ENCODE results near the gene SESN1. TPM values are rescaled to one million over a fixed set of nuclear protein-coding genes. Genes with fewer than 3 reads are reported as not detected.

The SESN1 gene
- total and polyA plus RNA-seq, 9 of the 15 experiments (the other 6 are each of a cell fraction or from before 2014, with no cell fraction given): 3.1 to 13.0 (median 7.4) TPM

DNA sequence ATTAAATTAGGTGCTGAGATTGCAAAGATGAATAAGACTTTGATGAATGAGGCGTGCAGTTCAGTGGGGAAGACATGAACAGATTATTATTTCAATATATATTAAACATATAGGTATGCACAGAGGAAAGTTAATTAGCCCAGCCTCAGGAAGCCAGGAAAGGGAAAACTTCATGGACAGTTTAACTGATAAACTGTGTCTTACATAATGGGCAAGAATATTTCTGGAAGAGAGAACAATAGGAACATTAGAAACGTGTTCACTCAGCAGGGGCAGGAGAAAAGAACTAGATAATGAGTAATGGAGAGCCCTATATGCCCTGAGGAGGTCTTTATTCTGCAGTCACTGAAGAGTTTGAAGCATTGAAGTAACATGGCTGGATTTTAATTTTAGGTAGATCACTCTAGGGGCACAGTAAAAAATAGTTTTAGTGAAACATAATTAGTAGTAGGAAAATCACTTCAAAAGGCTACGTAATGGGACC lies 24.3 kb upstream of the SESN1 start:
- POLR2A ChIA-PET: interaction anchor here (0.7 to 1.9 kb wide), 2 partner anchors 24 to 1652 kb away, joined by 4 to 7 read pairs; partner anchors contain the start of genes CEP57L1 and SESN1

More for the DNA sequence above, 24.3 kb upstream of the SESN1 start:
- Histone ChIP-seq H3K4me3 (no peak overlapping the region), H3K4me2 (ENCODE audit: insufficient read depth, low read length) (no peak overlapping the region), H3K4me1 (replicated peaks in 1 of 2; ENCODE audit: control insufficient read depth in 2 of 2, insufficient read depth in 2 of 2, low read length in 2 of 2) (peaks cover 4 to 5% of the 10 kb centered on the region in 2 experiments; a peak in 3 of 5 replicates), H3K79me2 (ENCODE audit: control insufficient read depth, insufficient read depth, low read length) (peaks cover 92% of the 10 kb centered on the region), H3K9ac (ENCODE audit: insufficient read depth in 1 of 2, low read depth in 2 of 2, low read length in 2 of 2) (no peak overlapping the region), H2AFZ (ENCODE audit: low read depth, low read length) (no peak overlapping the region), H4K20me1 (replicated peaks; ENCODE audit: control insufficient read depth, insufficient read depth, low read length) (0 out of 2 replicates have a peak, but pooled peaks cover 3% of the 10 kb centered on the region), H3K9me1 (ENCODE audit: control insufficient read depth, insufficient read depth, low read length) (no peaks in the 10 kb centered on the region), H3K27me3 (ENCODE audit: control insufficient read depth in 2 of 2, insufficient read depth in 2 of 2, low read length in 2 of 2) (no peaks in the 10 kb centered on the region), H3K9me3 (replicated peaks; ENCODE audit: control insufficient read depth, insufficient read depth, low read depth, low read length) (no peaks in the 10 kb centered on the region), H3K27ac (ENCODE audit: extremely low read depth, low read depth, low read length) (no peak overlapping the region), H3K36me3 (ENCODE audit: control insufficient read depth, insufficient read depth, low read length) (no peaks in the 10 kb centered on the region; the same call in 2 of the 3 replicates)
- no TSS peak for BruUV-seq (replicated peaks)
- in situ Hi-C loops (cut with MboI): no loop called here
- WGBS (ENCODE audit: insufficient coverage, low coverage, missing lambda C conversion rate): 70% methylated on average over 3 of the region's 3 CpGs
- no peak for FAIRE-seq
- CTCF ChIA-PET (ENCODE audit: low intra/inter-chr PET ratio): no interaction called here
- peak; percentile 39; the same call in 1 of the 3 replicates for ATAC-seq
- intact Hi-C loops (cut with micrococcal nuclease): no loop called here
- no peak for TF ChIP-seq EHMT2 (IDR thresholded peaks at IDR 0.05)
- no peak for TF ChIP-seq ELF1 (tag; IDR thresholded peaks at IDR 0.05)
- TF ChIP-seq IFI16 (CRISPR knock-in tag; IDR thresholded peaks at IDR 0.05): no peak
- TF ChIP-seq EP400 (IDR thresholded peaks at IDR 0.05): no peak
- no peak for TF ChIP-seq JUND (IDR thresholded peaks at IDR 0.05; ENCODE audit: borderline replicate concordance, low read depth, low read length)
- no peak for TF ChIP-seq JUND (tag; IDR thresholded peaks at IDR 0.05; ENCODE audit: borderline replicate concordance, low read depth, low read length)
- no peak for TF ChIP-seq BMI1 (IDR thresholded peaks at IDR 0.05; ENCODE audit: low read length)
- no peak for TF ChIP-seq ZBTB2 (IDR thresholded peaks at IDR 0.05)
- TF ChIP-seq DNMT1 (IDR thresholded peaks at IDR 0.05): no peak
- TF ChIP-seq, protein P1, sequence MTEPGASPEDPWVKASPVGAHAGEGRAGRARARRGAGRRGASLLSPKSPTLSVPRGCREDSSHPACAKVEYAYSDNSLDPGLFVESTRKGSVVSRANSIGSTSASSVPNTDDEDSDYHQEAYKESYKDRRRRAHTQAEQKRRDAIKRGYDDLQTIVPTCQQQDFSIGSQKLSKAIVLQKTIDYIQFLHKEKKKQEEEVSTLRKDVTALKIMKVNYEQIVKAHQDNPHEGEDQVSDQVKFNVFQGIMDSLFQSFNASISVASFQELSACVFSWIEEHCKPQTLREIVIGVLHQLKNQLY (CRISPR knock-in tag; conservative IDR thresholded peaks at IDR 0.05): no peak
- TF ChIP-seq ZNF133 (CRISPR knock-in tag; IDR thresholded peaks at IDR 0.05): no peak
- TF ChIP-seq ZC3H4 (CRISPR knock-in tag; IDR thresholded peaks at IDR 0.05; ENCODE audit: borderline replicate concordance): no peak
- TF ChIP-seq ZNF561 (CRISPR knock-in tag; conservative IDR thresholded peaks at IDR 0.05): no peak
- no peak for TF ChIP-seq ZNF398 (CRISPR knock-in tag; IDR thresholded peaks at IDR 0.05)
- TF ChIP-seq ZNF778 (CRISPR knock-in tag; IDR thresholded peaks at IDR 0.05): no peak
- no peak for TF ChIP-seq ZNF174 (CRISPR knock-in tag; IDR thresholded peaks at IDR 0.05)
- no peak for TF ChIP-seq MEIS2 (IDR thresholded peaks at IDR 0.05; ENCODE audit: partially characterized antibody)
- no peak for TF ChIP-seq MTF1 (CRISPR knock-in tag; IDR thresholded peaks at IDR 0.05; ENCODE audit: borderline replicate concordance)
- no peak for TF ChIP-seq POLR2B (IDR thresholded peaks at IDR 0.05; ENCODE audit: low read depth, partially characterized antibody)
- no peak for TF ChIP-seq ZSCAN32 (CRISPR knock-in tag; IDR thresholded peaks at IDR 0.05)
- TF ChIP-seq SPI1 (IDR thresholded peaks at IDR 0.05; ENCODE audit: borderline replicate concordance, low read depth, low read length): no peak
- DNase-seq (ENCODE audit: extremely low read depth in 1 of 4, low spot score in 3 of 4): no peak
